HCT116 (cell line): Measurements from ENCODE around the gene CCDC198. TPM values are rescaled to one million over a fixed set of nuclear protein-coding genes. Genes with fewer than 3 reads are reported as not detected.

Source experiments
- ATAC-seq: fragments of 200-7000 bp; cut with Tn5 transposase; 2 replicates; pipeline ENCODE4 v1.9.1; 2020; ENCODE audit warnings: mild to moderate bottlenecking, moderate library complexity
- BruUV-seq: library from RNA; stranded (reverse); fragments of 400-500 nt; replicated peaks from 2 replicates; lab custom pipeline; 2021; lab: Mats Ljungman, UMichigan
- CTCF ChIA-PET: fragments of 300-600 bp; sonication (Branson Sonifier 250); formaldehyde crosslinking; loops from one replicate; lab custom pipeline; 2021; ENCODE audit warnings: antibody characterized with exemption; lab: Charles Lee
- POLR2A ChIA-PET: fragments of 300-600, 350-600 bp; sonication (Branson Sonifier 250); formaldehyde crosslinking; loops from one replicate; lab custom pipeline; 2021; ENCODE audit warnings: antibody characterized with exemption; lab: Charles Lee
- RAD21 ChIA-PET, 2 experiments: fragments of 300-600 bp; sonication (Branson Sonifier 250); formaldehyde crosslinking; loops; one replicate each; lab custom pipeline; 2023; ENCODE audit warnings: low total read pairs in 2 of 2; ENCODE audit not compliant: uncharacterized antibody in 2 of 2, unreplicated experiment in 2 of 2, low non-redundant PET in 1 of 2; lab: Charles Lee
- DNase-seq: peaks from one replicate; pipeline ENCODE4 v3.0.0-alpha.2; 2010; ENCODE audit warnings: low read depth, low spot score
- H2AFZ ChIP-seq: fragments of 200-600 bp; shearing (Covaris generic), sonication (generic); 2 replicates; pipeline ENCODE4 v1.6.1; 2017; ENCODE audit warnings: low read depth, mixed run types, mixed read lengths, antibody characterized with exemption, low read length; ENCODE audit not compliant: poor library complexity, severe bottlenecking
- H3K27ac ChIP-seq: 2 replicates; pipeline ENCODE4 v1.5.1; 2012; ENCODE audit warnings: low read depth, low read length
- H3K27me3 ChIP-seq: fragments of 200-600 bp; sonication (generic); 2 replicates; pipeline ENCODE4 v1.6.1; 2016; ENCODE audit warnings: mixed run types, low read length, mixed read lengths; ENCODE audit not compliant: insufficient read depth
- H3K36me3 ChIP-seq, 2 experiments: fragments of 200-500 bp in 1 of 2; fragments of 200-600 bp in 1 of 2; sonication (Bioruptor generic) in 1 of 2; sonication (generic) in 1 of 2; 2 replicates each; pipeline versions ENCODE4 v1.5.1 to v1.6.1; 2014 to 2016; ENCODE audit warnings: low read length in 2 of 2, inconsistent platforms in 1 of 2, mixed read lengths in 1 of 2, mixed run types in 1 of 2; ENCODE audit not compliant: insufficient read depth in 2 of 2, control insufficient read depth in 1 of 2
- H3K4me1 ChIP-seq, 2 experiments: fragments of 200-600 bp in 1 of 2; sonication (generic) in 1 of 2; 2 replicates each; pipeline versions ENCODE4 v1.5.1 to v1.6.1; 2012 to 2017; ENCODE audit warnings: low read length in 2 of 2, inconsistent platforms in 1 of 2, mild to moderate bottlenecking in 1 of 2, mixed read lengths in 1 of 2, mixed run types in 1 of 2, moderate library complexity in 1 of 2; ENCODE audit not compliant: insufficient read depth in 2 of 2, control insufficient read depth in 1 of 2
- H3K4me2 ChIP-seq: fragments of 200-600 bp; sonication (generic); 2 replicates; pipeline ENCODE4 v1.6.1; 2017; ENCODE audit warnings: mixed run types, low read length, mixed read lengths
- H3K4me3 ChIP-seq, 2 experiments: fragments of 200-600 bp in 1 of 2; sonication (generic) in 1 of 2; replicated peaks in 1 of 2; 2 replicates each; pipeline ENCODE4 v1.5.1; 2011 to 2016; ENCODE audit warnings: low read length in 2 of 2, control low read depth in 1 of 2, low read depth in 1 of 2, mild to moderate bottlenecking in 1 of 2, mixed read lengths in 1 of 2, mixed run types in 1 of 2
- H3K79me2 ChIP-seq: fragments of 200-600 bp; sonication (generic); 2 replicates; pipeline ENCODE4 v1.6.1; 2017; ENCODE audit warnings: mild to moderate bottlenecking, mixed run types, low read length, moderate library complexity, mixed read lengths; ENCODE audit not compliant: insufficient read depth
- H3K9ac ChIP-seq: fragments of 200-600 bp; sonication (generic); 2 replicates; pipeline ENCODE4 v1.6.1; 2016; ENCODE audit warnings: low read length, mixed read lengths
- H3K9me2 ChIP-seq: fragments of 200-600 bp; sonication (generic), shearing (Covaris generic); 2 replicates; pipeline ENCODE4 v1.6.1; 2017; ENCODE audit warnings: mixed run types, mild to moderate bottlenecking, moderate library complexity; ENCODE audit not compliant: insufficient read depth
- H3K9me3 ChIP-seq, 2 experiments: fragments of 200-500 bp in 1 of 2; fragments of 200-600 bp in 1 of 2; sonication (Bioruptor generic) in 1 of 2; sonication (generic) in 1 of 2; 2 replicates each; pipeline ENCODE4 v1.6.1; 2014 to 2017; ENCODE audit warnings: low read length in 2 of 2, mixed read lengths in 2 of 2, inconsistent platforms in 1 of 2, low read depth in 1 of 2, mild to moderate bottlenecking in 1 of 2, mixed run types in 1 of 2, moderate library complexity in 1 of 2; ENCODE audit not compliant: control insufficient read depth in 1 of 2, insufficient read depth in 1 of 2
- H4K20me1 ChIP-seq: fragments of 200-600 bp; sonication (generic), shearing (Covaris generic); 2 replicates; pipeline ENCODE4 v1.6.1; 2017; ENCODE audit warnings: mixed run types, mild to moderate bottlenecking, moderate library complexity; ENCODE audit not compliant: insufficient read depth
- CBX3 ChIP-seq: IDR thresholded peaks from 2 replicates; pipeline ENCODE4 v1.6.1; 2012; ENCODE audit warnings: low read depth
- EGR1 ChIP-seq: IDR thresholded peaks from 2 replicates; pipeline ENCODE4 v1.6.1; 2012; ENCODE audit warnings: low read depth
- EZH2phosphoT487 ChIP-seq: fragments of 200-600 bp; IDR thresholded peaks from 2 replicates; pipeline ENCODE4 v1.6.1; 2018; ENCODE audit warnings: antibody characterized with exemption, borderline replicate concordance
- JUND ChIP-seq: IDR thresholded peaks from 2 replicates; pipeline ENCODE4 v1.6.1; 2012
- RAD21 ChIP-seq: IDR thresholded peaks from 2 replicates; pipeline ENCODE4 v1.6.1; 2012; ENCODE audit warnings: low read depth, mild to moderate bottlenecking
- SIN3A ChIP-seq: IDR thresholded peaks from 2 replicates; pipeline ENCODE4 v1.6.1; 2012; ENCODE audit warnings: low read depth
- SP1 ChIP-seq: IDR thresholded peaks from 2 replicates; pipeline ENCODE4 v1.6.1; 2012; ENCODE audit warnings: low read depth
- SRF ChIP-seq: IDR thresholded peaks from 2 replicates; pipeline ENCODE4 v1.6.1; 2012; ENCODE audit warnings: low read depth
- ZFX ChIP-seq: fragments of 450-650 bp; IDR thresholded peaks from 2 replicates; pipeline ENCODE4 v1.6.1; 2017
- intact Hi-C: fragments of 100-400 bp; cut with micrococcal nuclease; formaldehyde crosslinking; loops from 2 replicates; pipeline ENCODE4 v1.10.0; 2022
- total RNA-seq: library from RNA; stranded (reverse); gene quantifications from one replicate; pipeline ENCODE4 v1.2.1, GENCODE V29; 2021; ENCODE audit not compliant: unreplicated experiment
- TF ChIP-seq, protein P1 (sequence below): IDR thresholded peaks from 2 replicates; pipeline ENCODE4 v1.6.1; 2011; ENCODE audit warnings: mild to moderate bottlenecking, low read length, moderate library complexity; ENCODE audit not compliant: insufficient replicate concordance; ENCODE audit errors: extremely low read depth
- TF ChIP-seq, protein P2 (sequence below): IDR thresholded peaks from 2 replicates; pipeline ENCODE4 v1.6.1; 2012; ENCODE audit warnings: low read depth

Gene CCDC198
- total RNA-seq, 1 experiment from 2014 or later: not detected

DNA sequence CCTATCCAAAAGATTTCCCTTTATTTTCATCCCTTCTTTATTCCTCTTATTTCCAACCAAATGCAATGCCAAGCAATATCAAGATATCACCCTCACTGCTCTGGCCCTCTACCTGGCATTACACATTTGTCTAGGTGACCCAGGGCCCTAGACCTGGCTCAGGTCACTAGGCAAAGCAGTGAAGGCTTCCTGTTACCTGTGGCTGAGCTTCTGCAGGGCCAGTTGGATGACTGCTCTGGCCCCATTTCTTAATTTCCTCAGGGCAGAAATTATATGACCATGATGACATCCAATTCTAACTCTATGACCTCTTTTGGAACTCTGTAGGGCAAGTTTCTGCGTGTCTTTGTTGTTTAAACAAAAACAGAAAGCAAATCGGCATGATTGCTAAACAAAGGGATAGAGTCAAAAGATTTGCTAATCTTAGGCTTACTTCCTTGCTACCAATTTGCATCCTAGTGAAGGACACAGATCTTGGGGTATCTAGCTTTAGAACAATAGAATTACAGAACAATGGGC lies 7.4 kb upstream of the CCDC198 start:
- Histone ChIP-seq H3K4me2 (no peak overlapping the region), H3K9me2 (no peaks in the 10 kb centered on the region), H3K4me1 (no peaks in the 10 kb centered on the region)
- RAD21 ChIA-PET: no interaction called here
- ATAC-seq: no peak
- no peak for TF ChIP-seq EGR1
- no peak for TF ChIP-seq SRF
- TF ChIP-seq JUND: no peak
- no peak for TF ChIP-seq CBX3
- TF ChIP-seq, all 23 proteins: peak for 0
- intact Hi-C loops: no loop called here
- H3K79me2 ChIP-seq: no peaks in the 10 kb centered on the region
- ChIA-PET CTCF (no interaction called here), POLR2A (no interaction called here)
- H2AFZ ChIP-seq: no peak overlapping the region
- H3K36me3 ChIP-seq: no peaks in the 10 kb centered on the region
- BruUV-seq: no TSS peak
- H3K9me3 ChIP-seq: no peaks in the 10 kb centered on the region
- no peak for DNase-seq
- H3K27ac ChIP-seq: no peak overlapping the region
- H3K9ac ChIP-seq: no peak overlapping the region
- no peaks in the 10 kb centered on the region for H4K20me1 ChIP-seq
- H3K27me3 ChIP-seq: peaks cover 22% of the 10 kb centered on the region
- H3K4me3 ChIP-seq: no peak overlapping the region

DNA sequence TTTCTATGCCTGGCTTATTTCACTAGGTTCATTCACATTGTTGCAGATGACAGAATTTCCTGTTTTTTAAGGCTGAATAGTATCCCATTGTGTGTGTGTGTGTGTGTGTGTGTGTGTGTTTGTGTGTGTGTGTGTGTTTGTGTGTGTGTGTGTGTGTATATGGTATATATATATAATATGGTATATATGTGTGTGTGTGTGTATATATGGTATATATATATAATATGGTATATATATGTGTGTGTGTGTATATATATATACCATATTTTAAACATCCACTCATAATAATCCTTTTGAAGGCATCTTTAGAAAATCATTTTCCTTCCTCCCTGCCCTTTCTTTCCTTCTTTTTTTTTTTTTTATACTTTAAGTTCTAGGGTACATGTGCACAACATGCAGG lies 5.0 kb upstream of the CCDC198 start:
- H3K27me3 ChIP-seq: peaks cover 39% of the 10 kb centered on the region
- H3K27ac ChIP-seq: no peak overlapping the region
- ATAC-seq (no peak), DNase-seq (no peak)
- H3K36me3 ChIP-seq: no peaks in the 10 kb centered on the region
- no peaks in the 10 kb centered on the region for H4K20me1 ChIP-seq
- H3K9ac ChIP-seq: no peak overlapping the region
- BruUV-seq: no TSS peak
- no peak overlapping the region for H2AFZ ChIP-seq
- H3K4me3 ChIP-seq: no peak overlapping the region
- TF ChIP-seq, protein P1, sequence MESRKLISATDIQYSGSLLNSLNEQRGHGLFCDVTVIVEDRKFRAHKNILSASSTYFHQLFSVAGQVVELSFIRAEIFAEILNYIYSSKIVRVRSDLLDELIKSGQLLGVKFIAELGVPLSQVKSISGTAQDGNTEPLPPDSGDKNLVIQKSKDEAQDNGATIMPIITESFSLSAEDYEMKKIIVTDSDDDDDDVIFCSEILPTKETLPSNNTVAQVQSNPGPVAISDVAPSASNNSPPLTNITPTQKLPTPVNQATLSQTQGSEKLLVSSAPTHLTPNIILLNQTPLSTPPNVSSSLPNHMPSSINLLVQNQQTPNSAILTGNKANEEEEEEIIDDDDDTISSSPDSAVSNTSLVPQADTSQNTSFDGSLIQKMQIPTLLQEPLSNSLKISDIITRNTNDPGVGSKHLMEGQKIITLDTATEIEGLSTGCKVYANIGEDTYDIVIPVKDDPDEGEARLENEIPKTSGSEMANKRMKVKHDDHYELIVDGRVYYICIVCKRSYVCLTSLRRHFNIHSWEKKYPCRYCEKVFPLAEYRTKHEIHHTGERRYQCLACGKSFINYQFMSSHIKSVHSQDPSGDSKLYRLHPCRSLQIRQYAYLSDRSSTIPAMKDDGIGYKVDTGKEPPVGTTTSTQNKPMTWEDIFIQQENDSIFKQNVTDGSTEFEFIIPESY: no peak
- TF ChIP-seq EZH2phosphoT487: no peak
- TF ChIP-seq SP1: no peak
- TF ChIP-seq RAD21: no peak
- TF ChIP-seq ZFX: no peak
- TF ChIP-seq SIN3A: no peak
- TF ChIP-seq CBX3: no peak
- TF ChIP-seq, protein P2, sequence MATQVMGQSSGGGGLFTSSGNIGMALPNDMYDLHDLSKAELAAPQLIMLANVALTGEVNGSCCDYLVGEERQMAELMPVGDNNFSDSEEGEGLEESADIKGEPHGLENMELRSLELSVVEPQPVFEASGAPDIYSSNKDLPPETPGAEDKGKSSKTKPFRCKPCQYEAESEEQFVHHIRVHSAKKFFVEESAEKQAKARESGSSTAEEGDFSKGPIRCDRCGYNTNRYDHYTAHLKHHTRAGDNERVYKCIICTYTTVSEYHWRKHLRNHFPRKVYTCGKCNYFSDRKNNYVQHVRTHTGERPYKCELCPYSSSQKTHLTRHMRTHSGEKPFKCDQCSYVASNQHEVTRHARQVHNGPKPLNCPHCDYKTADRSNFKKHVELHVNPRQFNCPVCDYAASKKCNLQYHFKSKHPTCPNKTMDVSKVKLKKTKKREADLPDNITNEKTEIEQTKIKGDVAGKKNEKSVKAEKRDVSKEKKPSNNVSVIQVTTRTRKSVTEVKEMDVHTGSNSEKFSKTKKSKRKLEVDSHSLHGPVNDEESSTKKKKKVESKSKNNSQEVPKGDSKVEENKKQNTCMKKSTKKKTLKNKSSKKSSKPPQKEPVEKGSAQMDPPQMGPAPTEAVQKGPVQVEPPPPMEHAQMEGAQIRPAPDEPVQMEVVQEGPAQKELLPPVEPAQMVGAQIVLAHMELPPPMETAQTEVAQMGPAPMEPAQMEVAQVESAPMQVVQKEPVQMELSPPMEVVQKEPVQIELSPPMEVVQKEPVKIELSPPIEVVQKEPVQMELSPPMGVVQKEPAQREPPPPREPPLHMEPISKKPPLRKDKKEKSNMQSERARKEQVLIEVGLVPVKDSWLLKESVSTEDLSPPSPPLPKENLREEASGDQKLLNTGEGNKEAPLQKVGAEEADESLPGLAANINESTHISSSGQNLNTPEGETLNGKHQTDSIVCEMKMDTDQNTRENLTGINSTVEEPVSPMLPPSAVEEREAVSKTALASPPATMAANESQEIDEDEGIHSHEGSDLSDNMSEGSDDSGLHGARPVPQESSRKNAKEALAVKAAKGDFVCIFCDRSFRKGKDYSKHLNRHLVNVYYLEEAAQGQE: no peak
- H3K79me2 ChIP-seq: no peaks in the 10 kb centered on the region
- POLR2A ChIA-PET: no interaction called here
- H3K9me2 ChIP-seq: no peaks in the 10 kb centered on the region
- no peaks in the 10 kb centered on the region for H3K9me3 ChIP-seq
- RAD21 ChIA-PET: no interaction called here
- intact Hi-C loops: no loop called here
- no peaks in the 10 kb centered on the region for H3K4me1 ChIP-seq
- CTCF ChIA-PET: no interaction called here
- no peak overlapping the region for H3K4me2 ChIP-seq
